H1 (cell line): ENCODE results near the gene SCARF1. TPM values are rescaled to one million over a fixed set of nuclear protein-coding genes. Genes with fewer than 3 reads are reported as not detected.

Experiments used
- CTCF ChIA-PET: fragments of 300-600 bp; sonication (Branson Sonifier 250); formaldehyde crosslinking; loops from one replicate; lab custom pipeline; 2021; ENCODE audit not compliant: partially characterized antibody; lab: Charles Lee
- POLR2A ChIA-PET: fragments of 300-600 bp; sonication (Branson Sonifier 250); formaldehyde crosslinking; loops from one replicate; lab custom pipeline; 2021; ENCODE audit warnings: inconsistent platforms; ENCODE audit not compliant: partially characterized antibody; lab: Charles Lee
- DNase-seq, 2 experiments: peaks; one replicate each; pipeline versions ENCODE4 v3.0.0 to v3.0.0-alpha.2; 2010 to 2022; ENCODE audit warnings: low spot score in 2 of 2, low read depth in 1 of 2, mixed read lengths in 1 of 2
- FAIRE-seq: peaks from 2 replicates; lab custom pipeline; 2011; peaks lifted over from hg19 to GRCh38; lab: Jason Lieb, UNC
- H2AFZ ChIP-seq: 2 replicates; pipeline ENCODE4 v1.8.1; 2012; ENCODE audit warnings: low read length, inconsistent platforms
- H2AK5ac ChIP-seq: 2 replicates; pipeline ENCODE4 v1.6.1; 2013; ENCODE audit warnings: low read depth, low read length
- H2BK120ac ChIP-seq: replicated peaks from 2 replicates; pipeline ENCODE3; 2013; ENCODE audit warnings: low read depth, low read length, inconsistent platforms
- H2BK12ac ChIP-seq: 2 replicates; pipeline ENCODE4 v1.6.1; 2013; ENCODE audit warnings: low read depth, low read length
- H2BK15ac ChIP-seq: 2 replicates; pipeline ENCODE4 v1.6.1; 2013; ENCODE audit warnings: low read length
- H2BK20ac ChIP-seq: 2 replicates; pipeline ENCODE4 v1.6.1; 2013; ENCODE audit warnings: low read length
- H2BK5ac ChIP-seq: 2 replicates; pipeline ENCODE4 v1.6.1; 2013; ENCODE audit warnings: low read depth, low read length
- H3K14ac ChIP-seq: 2 replicates; pipeline ENCODE4 v1.6.1; 2013; ENCODE audit warnings: inconsistent platforms; ENCODE audit not compliant: insufficient read length
- H3K18ac ChIP-seq: 2 replicates; pipeline ENCODE4 v1.6.1; 2013; ENCODE audit warnings: low read length; ENCODE audit errors: extremely low read depth
- H3K23ac ChIP-seq: 2 replicates; pipeline ENCODE4 v1.6.1; 2013; ENCODE audit warnings: inconsistent platforms; ENCODE audit not compliant: insufficient read length
- H3K23me2 ChIP-seq: 2 replicates; pipeline ENCODE4 v1.6.1; 2013; ENCODE audit warnings: low read depth, low read length
- H3K27ac ChIP-seq: 2 replicates; pipeline ENCODE4 v1.6.1; 2011; ENCODE audit warnings: low read depth, low read length, inconsistent platforms
- H3K27me3 ChIP-seq, 4 experiments: replicated peaks in 1 of 4; 1 replicate in 1 of 4; 2 replicates in 3 of 4; pipeline versions ENCODE4 v1.6.1 to v1.8.1; 2011 to 2013; ENCODE audit warnings: low read length in 3 of 4, mild to moderate bottlenecking in 3 of 4, inconsistent platforms in 2 of 4, mixed read lengths in 2 of 4, moderate library complexity in 1 of 4; ENCODE audit not compliant: control insufficient read depth in 3 of 4, insufficient read depth in 3 of 4; ENCODE audit errors: extremely low read depth in 1 of 4
- H3K36me3 ChIP-seq, 4 experiments: 2 replicates each; pipeline versions ENCODE4 v1.6.1 to v1.8.1; 2011 to 2013; ENCODE audit warnings: mild to moderate bottlenecking in 4 of 4, low read length in 3 of 4, moderate library complexity in 2 of 4, control low read depth in 1 of 4, inconsistent platforms in 1 of 4; ENCODE audit not compliant: insufficient read depth in 4 of 4, control insufficient read depth in 2 of 4
- H3K4ac ChIP-seq: replicated peaks from 2 replicates; pipeline ENCODE3; 2013; ENCODE audit warnings: low read length, low read depth, mixed read lengths, inconsistent platforms; ENCODE audit not compliant: insufficient read length
- H3K4me1 ChIP-seq, 4 experiments: replicated peaks in 1 of 4; 1 replicate in 1 of 4; 2 replicates in 3 of 4; pipeline versions ENCODE4 v1.6.1 to v1.8.1; 2011 to 2013; ENCODE audit warnings: low read length in 3 of 4, inconsistent platforms in 2 of 4, mixed read lengths in 1 of 4; ENCODE audit not compliant: insufficient read depth in 4 of 4, control insufficient read depth in 3 of 4
- H3K4me2 ChIP-seq, 2 experiments: 2 replicates each; pipeline versions ENCODE4 v1.6.1 to v1.8.1; 2011 to 2013; ENCODE audit warnings: low read depth in 2 of 2, low read length in 2 of 2, control low read depth in 1 of 2, inconsistent platforms in 1 of 2, mild to moderate bottlenecking in 1 of 2; ENCODE audit not compliant: insufficient read depth in 1 of 2
- H3K4me3 ChIP-seq, 4 experiments: fragments of 200-600, 300-600 bp in 1 of 4; sonication (generic), shearing (Covaris generic), sonication (Bioruptor Twin) in 1 of 4; 2 replicates each; pipeline versions ENCODE4 v1.5.1 to v1.8.1; 2011 to 2016; ENCODE audit warnings: low read length in 4 of 4, low read depth in 3 of 4, control low read depth in 2 of 4, inconsistent platforms in 2 of 4, mild to moderate bottlenecking in 2 of 4, mixed read lengths in 1 of 4, moderate library complexity in 1 of 4; ENCODE audit not compliant: insufficient read depth in 2 of 4; ENCODE audit errors: extremely low read depth in 1 of 4
- H3K56ac ChIP-seq: replicated peaks from 2 replicates; pipeline ENCODE3; 2013; ENCODE audit warnings: low read depth, mild to moderate bottlenecking, mixed read lengths, low read length, inconsistent platforms; ENCODE audit not compliant: insufficient read length
- H3K79me1 ChIP-seq: 2 replicates; pipeline ENCODE4 v1.6.1; 2013; ENCODE audit warnings: low read depth, low read length, control low read depth
- H3K79me2 ChIP-seq, 2 experiments: 2 replicates each; pipeline versions ENCODE4 v1.6.1 to v1.8.1; 2012 to 2013; ENCODE audit warnings: low read length in 2 of 2, mild to moderate bottlenecking in 2 of 2, inconsistent platforms in 1 of 2; ENCODE audit not compliant: insufficient read depth in 2 of 2, control insufficient read depth in 1 of 2
- H3K9ac ChIP-seq, 4 experiments: replicated peaks in 1 of 4; 1 replicate in 1 of 4; 2 replicates in 3 of 4; pipeline versions ENCODE4 v1.6.1 to v1.8.1; 2011 to 2013; ENCODE audit warnings: low read depth in 3 of 4, low read length in 3 of 4, control low read depth in 2 of 4, mild to moderate bottlenecking in 2 of 4, moderate library complexity in 2 of 4, inconsistent platforms in 1 of 4; ENCODE audit errors: extremely low read depth in 1 of 4
- H3K9me3 ChIP-seq, 2 experiments: 2 replicates each; pipeline versions ENCODE4 v1.6.1 to v1.8.1; 2012 to 2013; ENCODE audit warnings: mild to moderate bottlenecking in 2 of 2, moderate library complexity in 2 of 2, control low read depth in 1 of 2, inconsistent platforms in 1 of 2, low read depth in 1 of 2, low read length in 1 of 2, mixed read lengths in 1 of 2; ENCODE audit not compliant: insufficient read depth in 2 of 2
- H4K20me1 ChIP-seq, 2 experiments: replicated peaks in 1 of 2; 2 replicates each; pipeline versions ENCODE3 to v1.8.1; 2011 to 2013; ENCODE audit warnings: inconsistent platforms in 2 of 2, low read length in 2 of 2, mild to moderate bottlenecking in 1 of 2; ENCODE audit not compliant: insufficient read depth in 2 of 2, control insufficient read depth in 1 of 2
- H4K5ac ChIP-seq: 2 replicates; pipeline ENCODE4 v1.6.1; 2013; ENCODE audit warnings: low read length, low read depth, mixed read lengths, inconsistent platforms; ENCODE audit not compliant: insufficient read length
- H4K8ac ChIP-seq: 2 replicates; pipeline ENCODE4 v1.8.0; 2013; ENCODE audit warnings: mild to moderate bottlenecking, moderate library complexity, low read length, inconsistent platforms; ENCODE audit not compliant: insufficient read depth; ENCODE audit errors: extremely low read depth
- H4K91ac ChIP-seq: replicated peaks from 2 replicates; pipeline ENCODE3; 2013; ENCODE audit warnings: low read length, mixed read lengths, inconsistent platforms; ENCODE audit not compliant: insufficient read length
- CHD2 ChIP-seq: IDR thresholded peaks from 2 replicates; pipeline ENCODE4 v1.6.1; 2012; ENCODE audit warnings: low read length, improper control_type of control experiment
- CREB1 ChIP-seq: IDR thresholded peaks from 2 replicates; pipeline ENCODE4 v1.6.1; 2012; ENCODE audit warnings: inconsistent platforms
- EGR1 ChIP-seq: IDR thresholded peaks from 2 replicates; pipeline ENCODE4 v1.6.1; 2011; ENCODE audit warnings: low read depth, low read length, borderline replicate concordance
- GTF2F1 ChIP-seq: IDR thresholded peaks from 2 replicates; pipeline ENCODE4 v1.6.1; 2012; ENCODE audit warnings: low read depth, low read length, improper control_type of control experiment, borderline replicate concordance
- JUND ChIP-seq: IDR thresholded peaks from 2 replicates; pipeline ENCODE4 v1.6.1; 2011; ENCODE audit warnings: mild to moderate bottlenecking, improper control_type of control experiment, low read length
- KDM1A ChIP-seq: fragments of 200-600, 300-600 bp; sonication (generic); IDR thresholded peaks from 2 replicates; pipeline ENCODE4 v1.7.1; 2016; ENCODE audit warnings: mild to moderate bottlenecking, low read length, borderline replicate concordance
- SIRT6 ChIP-seq: IDR thresholded peaks from one replicate; pipeline ENCODE4 v1.7.1; 2012; ENCODE audit warnings: low read length, inconsistent platforms
- SP4 ChIP-seq: IDR thresholded peaks from 2 replicates; pipeline ENCODE4 v1.6.1; 2012; ENCODE audit warnings: low read length, inconsistent platforms
- SUZ12 ChIP-seq: fragments of 200-600 bp; sonication (generic); IDR thresholded peaks from 2 replicates; pipeline ENCODE4 v1.6.1; 2012; ENCODE audit warnings: mild to moderate bottlenecking, inconsistent platforms, low read length, moderate library complexity, mixed read lengths
- WGBS, 2 experiments: shearing (Covaris generic) in 1 of 2; methylation state at CpG; one replicate each; pipeline versions ENCODE4 v1.1.6 to v1.1.7; 2013 to 2015; ENCODE audit warnings: low lambda C conversion rate in 2 of 2, mixed read lengths in 2 of 2, inconsistent platforms in 1 of 2, low coverage in 1 of 2, missing lambda C conversion rate in 1 of 2; ENCODE audit not compliant: insufficient replicate concordance in 2 of 2, insufficient coverage in 1 of 2, insufficient read length in 1 of 2; ENCODE audit errors: extremely low coverage in 1 of 2, missing lambda C conversion rate in 1 of 2; 5-methylcytosine and 5-hydroxymethylcytosine counted together
- polyA plus RNA-seq, 7 experiments: library from polyadenylated mRNA; depleted of rRNA in 3 of 7; stranded (reverse) in 5 of 7; unstranded in 2 of 7; fragments of >200 nt in 5 of 7; fragments of 200-250 nt in 2 of 7; gene quantifications; 1 replicate in 5 of 7; 2 replicates in 1 of 7; 4 replicates in 1 of 7; pipeline versions ENCODE4 v1.2.1 to v1.2.3, GENCODE V29; 2011 to 2013; ENCODE audit warnings: missing spikeins in 2 of 7, mixed read lengths in 2 of 7
- total RNA-seq: library from RNA; stranded (reverse); fragmentation: NEBNext Ultra II Directional; extraction: Animal tissue kit (Norgen Biotek cat#: 25700); gene quantifications from 2 replicates; pipeline ENCODE4 v1.2.1, GENCODE V29; 2021

The SCARF1 gene
- total and polyA plus RNA-seq, 2 of the 8 experiments (the other 6 are each of a cell fraction or from before 2014, with no cell fraction given): 1.1 to 1.6 TPM

DNA sequence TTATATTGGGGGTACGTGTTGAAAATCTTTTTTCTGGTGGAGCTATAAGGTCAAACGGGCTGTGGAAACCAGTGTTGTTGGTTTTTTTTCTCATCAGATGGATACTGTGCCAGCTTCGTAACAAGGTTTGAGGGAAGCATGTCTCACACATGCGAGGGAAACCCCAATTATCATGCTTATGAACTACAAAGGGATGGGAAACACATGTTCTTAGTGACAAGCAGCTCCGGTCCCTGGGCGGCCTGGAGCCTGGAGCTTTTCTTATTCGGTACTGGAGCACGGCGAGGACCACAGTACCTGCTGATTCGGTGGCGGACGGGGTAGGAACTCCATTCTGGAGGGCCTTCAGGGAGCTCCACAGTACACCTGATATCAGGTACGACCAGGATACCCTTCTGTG is 29.4 kb downstream of the SCARF1 start:
- Histone ChIP-seq H3K4me1 (no peaks in the 10 kb centered on the region), H3K36me3 (no peaks in the 10 kb centered on the region), H4K20me1 (no peaks in the 10 kb centered on the region), H3K27ac (no peak overlapping the region), H3K56ac (no peak overlapping the region), H2AK5ac (no peak overlapping the region), H4K91ac (no peak overlapping the region), H3K79me1 (no peaks in the 10 kb centered on the region; the same call in 1 of the 2 replicates), H3K23me2 (no peaks in the 10 kb centered on the region), H4K5ac (no peak overlapping the region), H3K18ac (no peak overlapping the region), H3K23ac (no peak overlapping the region), H2BK12ac (no peak overlapping the region), H2BK5ac (peak overlapping the region; percentile 24; the same call in 1 of the 2 replicates), H2BK120ac (no peak overlapping the region), H3K4me3 (no peak overlapping the region), H3K9me3 (no peaks in the 10 kb centered on the region), H3K9ac (no peak overlapping the region), H3K27me3 (no peaks in the 10 kb centered on the region), H2BK15ac (no peak overlapping the region), H3K79me2 (no peaks in the 10 kb centered on the region), H3K4me2 (no peak overlapping the region), H2AFZ (no peak overlapping the region), H4K8ac (no peak overlapping the region), H3K14ac (no peak overlapping the region), H3K4ac (no peak overlapping the region), H2BK20ac (no peak overlapping the region)
- 90% methylated on average over 13 of the region's 13 CpGs; no CpG with 5 or more reads in 1 of the 2 experiments for WGBS, 2 experiments
- TF ChIP-seq KDM1A (no peak), JUND (no peak), CHD2 (no peak), SIRT6 (no peak), SUZ12 (no peak), CREB1 (no peak), SP4 (no peak), GTF2F1 (no peak), EGR1 (no peak)
- FAIRE-seq: no peak
- ChIA-PET POLR2A (interaction anchor here (1.8 to 2.9 kb wide), 2 partner anchors 9 to 12 kb away, joined by 9 to 10 read pairs; partner anchors contain the start of gene SLC43A2), CTCF (interaction anchor here (0.6 to 5.1 kb wide), 10 partner anchors 8 to 175 kb away, joined by 3 to 42 read pairs (median 4); no protein-coding TSS in a partner anchor)
- DNase-seq: no peak
